HG02840 (cell line): ENCODE data around the gene LARGE1.

Experiments
- ATAC-seq: cut with Tn5 transposase; IDR thresholded peaks from one replicate; pipeline ENCODE4 v1.9.1; 2021; ENCODE audit warnings: mild to moderate bottlenecking, moderate library complexity, moderate number of reproducible peaks; ENCODE audit not compliant: unreplicated experiment, low FRiP score

The LARGE1 gene

GRCh38 chr22:33887173-33887572 is 33.1 kb downstream of the LARGE1 start:
- ATAC-seq: no peak

GRCh38 chr22:33886696-33887095 is 33.6 kb downstream of the LARGE1 start:
- ATAC-seq: no peak

DNA sequence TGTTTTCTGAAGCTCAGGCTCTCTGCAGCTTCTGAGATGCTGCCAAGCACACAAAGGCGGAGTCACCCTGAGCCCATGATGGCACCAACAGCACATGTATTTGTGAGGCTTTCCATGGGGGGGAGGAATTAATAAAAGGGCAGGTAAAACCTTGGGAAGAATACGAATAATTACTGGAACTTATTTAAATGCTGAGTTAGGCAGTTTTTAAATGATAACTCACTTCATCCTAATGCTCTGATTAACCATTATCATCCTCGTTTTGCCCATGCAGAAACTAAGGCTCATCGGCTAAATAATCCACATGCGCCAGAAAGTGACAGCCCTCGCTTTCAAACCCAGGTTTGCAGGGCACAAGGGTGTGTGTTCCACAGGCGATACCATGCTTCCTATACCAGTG is 35.4 kb downstream of the LARGE1 start:
- ATAC-seq: no peak

DNA sequence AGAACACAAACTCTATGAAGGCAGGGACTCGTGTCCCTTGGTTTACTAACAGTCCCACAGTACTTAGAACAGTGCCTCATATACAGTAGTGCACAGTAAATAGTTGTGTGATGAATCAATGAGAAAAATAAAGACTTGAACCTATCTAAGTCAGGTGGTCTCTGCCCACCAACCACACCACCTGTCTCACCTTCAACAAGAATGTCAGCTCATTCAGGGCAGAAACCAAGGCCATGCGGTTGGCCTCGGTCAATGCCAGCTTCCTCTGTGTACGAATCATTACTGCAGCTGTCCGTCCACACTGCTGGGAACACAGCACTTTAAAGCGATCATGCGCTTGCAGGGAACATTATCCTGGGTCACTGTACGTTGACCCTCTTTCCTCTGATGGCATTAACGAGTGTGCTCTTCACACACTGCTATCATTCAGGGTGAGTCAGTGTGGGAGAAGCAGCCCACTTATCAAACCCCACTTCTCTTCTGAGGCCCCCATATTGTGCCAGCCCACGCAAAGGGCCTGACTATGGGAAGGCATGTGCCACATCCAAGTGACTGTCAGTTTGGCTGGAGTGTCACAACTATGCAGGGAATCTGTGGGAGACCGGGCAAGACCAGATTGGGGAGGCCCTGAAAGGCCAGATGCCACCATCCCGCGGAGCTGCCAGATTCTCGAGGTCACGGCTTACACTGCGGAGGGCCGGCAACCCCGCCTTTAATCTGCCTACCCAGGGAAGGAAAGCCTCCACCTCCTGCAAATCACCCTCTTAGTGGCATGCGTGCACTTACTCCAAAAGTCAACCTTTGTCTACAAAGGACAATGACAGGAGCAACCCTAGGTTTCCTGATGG is 36.1 kb downstream of the LARGE1 start:
- ATAC-seq: no peak

DNA sequence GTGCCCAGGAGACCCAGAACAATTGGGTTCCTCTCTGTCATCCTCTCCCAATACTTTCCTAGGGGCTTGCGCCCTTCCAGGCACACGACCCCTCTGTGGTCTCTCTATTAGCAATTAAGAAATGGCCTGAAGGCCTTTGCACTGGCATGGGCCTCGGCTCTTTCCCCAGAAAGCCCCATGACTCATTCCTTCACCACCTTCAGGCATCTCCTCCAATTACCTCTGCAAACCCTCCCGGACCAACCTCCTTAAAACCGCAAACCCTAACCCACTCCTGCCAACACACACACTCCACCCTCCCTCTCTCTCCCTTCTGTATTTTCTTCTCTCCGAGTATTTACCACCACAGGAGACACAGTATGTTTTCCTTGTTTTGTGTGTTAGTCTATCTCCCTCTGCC is 36.7 kb downstream of the LARGE1 start:
- no peak for ATAC-seq

DNA sequence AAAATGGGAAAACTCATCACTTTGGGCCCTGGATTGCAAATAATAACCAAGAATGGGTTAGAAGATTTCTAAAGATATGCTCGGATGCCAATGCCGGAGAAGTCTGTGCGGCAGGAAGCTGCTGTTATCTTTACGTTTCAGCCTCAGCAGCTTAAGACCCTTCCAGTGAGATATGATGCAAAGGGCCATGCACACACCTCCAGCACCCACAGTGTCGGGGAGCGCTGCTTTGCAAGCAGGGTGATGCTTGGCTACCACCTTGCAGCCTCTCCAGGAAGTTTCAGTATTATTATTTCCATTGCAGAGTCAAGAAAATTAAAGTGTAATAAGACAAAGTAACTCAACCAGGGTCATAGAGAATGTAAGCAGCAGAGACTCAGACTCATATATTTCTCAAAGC is 37.3 kb downstream of the LARGE1 start:
- no peak for ATAC-seq

GRCh38 chr22:33880986-33881385 is 39.3 kb downstream of the LARGE1 start:
- ATAC-seq: no peak

DNA sequence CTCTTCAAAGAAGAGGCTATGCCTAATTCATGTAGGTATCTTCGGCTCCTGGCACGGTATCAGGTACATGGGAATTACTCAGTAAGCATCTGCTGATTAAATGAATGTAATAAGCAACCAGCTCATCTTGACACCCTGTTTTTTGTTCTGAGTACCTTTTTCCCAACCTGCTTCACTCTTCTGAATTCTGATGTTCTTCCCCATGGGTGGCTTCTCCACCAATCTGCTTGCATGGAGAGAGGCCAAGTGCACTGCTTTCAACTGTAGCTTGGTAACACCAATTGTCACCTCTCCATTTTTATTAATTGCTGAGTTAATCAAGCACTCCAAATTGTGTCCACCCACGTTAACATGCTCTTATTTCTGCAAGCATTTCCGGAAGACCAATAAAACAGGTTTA is 40.5 kb downstream of the LARGE1 start:
- ATAC-seq: no peak

- ATAC-seq: no peak
Observed at GRCh38 chr22:33875316-33875715, 45.0 kb downstream of the LARGE1 start.

- ATAC-seq: no peak
Observed at GRCh38 chr22:33874206-33874605, 46.1 kb downstream of the LARGE1 start.

DNA sequence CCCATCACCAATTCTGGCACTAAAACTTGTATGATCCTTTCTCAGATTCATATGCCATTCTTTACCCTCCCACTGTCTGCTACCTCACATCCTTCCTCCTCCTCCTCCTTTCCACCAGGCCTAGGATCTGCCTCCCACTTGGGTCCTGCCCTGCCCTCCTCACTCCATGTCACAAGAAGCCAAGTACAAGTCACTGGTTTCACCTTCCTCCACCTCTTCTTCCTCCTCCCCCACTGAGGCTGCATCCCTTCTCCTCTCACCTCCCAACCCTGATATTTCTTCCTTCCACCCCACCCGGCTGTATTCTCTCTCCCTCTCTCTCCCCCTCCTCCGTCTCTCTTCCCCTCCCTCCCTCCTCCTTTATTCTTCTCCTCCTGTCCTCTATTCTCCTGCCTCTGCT is 46.6 kb downstream of the LARGE1 start:
- ATAC-seq: no peak

DNA sequence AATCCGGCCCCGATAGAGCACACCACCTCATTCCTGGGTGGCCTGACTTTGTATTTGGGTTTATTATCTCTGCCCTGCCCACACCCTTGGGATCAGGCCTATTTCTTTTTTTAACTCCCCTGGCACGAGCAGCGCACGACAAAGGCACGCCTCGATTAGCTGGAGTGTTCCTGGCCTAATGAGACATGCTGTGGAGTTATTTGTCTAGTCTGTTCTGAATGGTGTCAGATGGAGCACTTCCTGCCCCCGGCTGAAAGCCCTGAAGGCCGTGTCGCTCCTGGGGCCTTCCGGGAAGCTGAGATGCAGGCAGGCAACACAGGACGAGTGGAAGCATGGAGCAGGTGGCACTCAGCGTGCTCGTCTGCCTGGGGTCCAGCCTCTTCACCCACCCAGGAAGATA is 47.1 kb downstream of the LARGE1 start:
- ATAC-seq: no peak

DNA sequence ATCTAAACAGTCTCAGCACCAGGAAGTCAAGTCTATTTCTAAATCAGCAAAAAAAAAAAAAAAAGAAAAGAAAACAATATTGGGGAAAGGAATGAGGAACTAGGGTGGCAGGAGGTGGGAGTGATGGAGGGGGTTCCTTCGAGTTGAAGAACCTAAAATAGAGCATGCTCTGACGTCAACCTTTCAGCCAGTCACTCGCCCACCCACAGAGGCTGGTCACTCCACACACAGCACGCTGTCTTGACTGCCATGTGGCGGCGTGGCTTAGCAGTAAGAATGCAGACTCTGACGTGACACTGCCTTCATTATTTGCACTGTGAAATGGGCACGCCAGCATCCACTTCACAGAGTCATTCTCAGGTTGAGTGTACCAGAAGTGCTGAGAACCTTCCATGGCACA is 48.3 kb downstream of the LARGE1 start:
- no peak for ATAC-seq

DNA sequence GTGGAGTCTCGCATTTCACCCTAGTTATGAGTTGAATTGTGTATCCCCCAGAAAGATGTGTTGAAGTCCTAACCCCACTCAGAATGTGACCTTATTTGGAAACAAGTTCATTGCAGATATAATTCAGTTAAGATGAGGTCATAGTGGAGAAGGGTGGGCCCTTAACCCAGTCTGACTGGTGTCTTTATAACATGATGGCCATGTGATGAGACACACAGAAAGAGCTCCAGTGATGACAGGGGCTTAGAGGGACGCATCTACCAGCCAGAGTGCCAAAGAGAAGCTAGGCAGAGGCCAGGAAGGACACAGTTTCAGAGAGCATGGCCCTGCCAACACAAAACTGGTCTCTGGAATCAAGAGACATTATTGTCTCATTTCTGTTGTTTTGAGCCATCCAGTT is 50.3 kb downstream of the LARGE1 start:
- no peak for ATAC-seq

GRCh38 chr22:33867971-33868370 is 52.3 kb downstream of the LARGE1 start:
- no peak for ATAC-seq

- no peak for ATAC-seq
Observed at GRCh38 chr22:33867118-33867866, 53.0 kb downstream of the LARGE1 start.

- ATAC-seq: no peak
Observed at GRCh38 chr22:33866511-33866910, 53.8 kb downstream of the LARGE1 start.

GRCh38 chr22:33865996-33866395 is 54.3 kb downstream of the LARGE1 start:
- no peak for ATAC-seq

DNA sequence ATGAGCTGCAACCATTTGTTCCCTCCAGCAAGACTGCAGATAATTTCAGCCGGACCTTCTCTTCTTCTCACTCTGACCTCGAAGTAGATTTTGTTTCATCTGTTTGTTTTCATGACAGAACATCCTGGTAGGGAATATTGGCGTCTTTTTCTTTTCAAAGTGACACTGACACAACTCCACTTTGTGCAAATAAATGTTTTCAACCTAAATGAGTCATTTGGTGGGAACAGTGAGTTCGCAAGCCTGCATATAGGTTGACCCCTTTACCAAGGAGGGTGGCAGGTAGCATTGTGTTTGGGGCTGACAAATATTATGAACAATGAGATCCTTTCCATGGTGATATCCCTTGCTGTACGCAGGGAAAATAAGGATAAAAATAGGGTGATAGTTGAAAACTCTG is 55.0 kb downstream of the LARGE1 start:
- ATAC-seq: no peak

GRCh38 chr22:33864723-33865130 is 55.5 kb downstream of the LARGE1 start:
- no peak for ATAC-seq

DNA sequence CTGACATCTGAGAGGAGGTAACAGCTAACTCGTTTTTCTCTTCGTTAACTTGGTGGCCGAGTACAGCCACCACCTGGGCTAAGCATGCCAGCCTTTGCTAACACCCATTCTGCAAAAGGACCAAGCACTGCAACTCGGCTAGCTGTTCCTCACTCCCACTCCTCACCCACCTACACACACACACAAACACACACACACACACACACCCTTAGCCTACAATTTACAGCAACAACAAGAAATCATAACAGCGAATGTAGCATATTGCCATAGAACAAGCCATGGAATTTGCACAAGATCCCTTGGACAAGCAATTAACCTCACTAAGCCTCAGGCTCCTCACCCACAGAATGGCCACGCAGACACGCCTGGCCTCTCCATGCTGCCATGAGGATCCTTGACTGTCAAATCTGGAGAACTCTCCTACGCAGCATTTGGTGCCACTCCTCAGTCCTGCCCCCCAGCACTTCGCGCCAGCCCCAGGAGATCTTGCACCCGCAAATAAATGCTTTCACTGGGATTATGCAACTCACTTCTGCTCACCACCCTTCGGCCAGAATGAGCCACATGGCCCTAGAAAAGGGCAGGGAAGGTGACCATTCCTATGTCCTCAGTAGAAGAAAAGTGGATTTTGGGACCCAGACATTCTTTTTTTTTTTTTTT is 58.9 kb downstream of the LARGE1 start:
- no peak for ATAC-seq
